Activated T-cell treated with anti-CD3 and anti-CD28 coated beads for 1 hour (primary cell): Measurements from ENCODE around the gene MPP4.

Experiments
- DNase-seq: peaks from one replicate; pipeline ENCODE4 v3.0.0-alpha.2; 2020; ENCODE audit warnings: low read depth

Gene MPP4

GRCh38 chr2:201622306-201622970 is 76.0 kb downstream of the MPP4 start:
- DNase-seq = no peak

- DNase-seq = no peak
Observed at GRCh38 chr2:201621293-201621999, 77.0 kb downstream of the MPP4 start.

GRCh38 chr2:201618744-201619662 is 79.4 kb downstream of the MPP4 start:
- no peak for DNase-seq

GRCh38 chr2:201608021-201608420 is 90.4 kb downstream of the MPP4 start:
- DNase-seq = no peak

- no peak for DNase-seq
Observed at GRCh38 chr2:201607568-201607967, 90.9 kb downstream of the MPP4 start.

GRCh38 chr2:201600906-201601305 is 97.5 kb downstream of the MPP4 start:
- no peak for DNase-seq

- no peak for DNase-seq
Observed at GRCh38 chr2:201597397-201597796, 101.0 kb downstream of the MPP4 start.
